HG02798 (cell line): ENCODE data around the gene GBGT1.

Experiments
- ATAC-seq: cut with Tn5 transposase; IDR thresholded peaks from one replicate; pipeline ENCODE4 v1.9.1; 2021; ENCODE audit warnings: mild to moderate bottlenecking; ENCODE audit not compliant: unreplicated experiment, poor library complexity

GBGT1 gene

DNA sequence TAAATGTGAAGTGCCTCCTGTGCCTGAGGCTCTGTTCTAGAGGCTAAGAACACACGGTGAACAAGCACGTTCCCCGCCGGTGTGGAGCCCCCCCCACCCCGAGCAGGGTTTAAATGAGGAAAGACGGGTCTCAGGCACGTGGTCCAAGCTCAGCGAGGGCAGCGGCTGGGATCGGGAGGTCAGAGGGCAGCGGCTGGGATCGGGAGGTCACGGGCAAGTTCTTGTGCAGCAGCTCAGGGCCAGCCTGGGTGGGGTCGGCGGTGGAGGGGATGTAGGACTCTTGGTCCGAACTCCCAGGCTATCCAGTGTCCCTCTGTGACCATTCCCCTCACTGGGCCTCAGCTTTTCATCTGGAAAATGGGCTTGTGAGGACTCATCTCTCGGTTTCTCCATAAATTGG, 2.7 kb upstream of the GBGT1 start:
- ATAC-seq: no peak

DNA sequence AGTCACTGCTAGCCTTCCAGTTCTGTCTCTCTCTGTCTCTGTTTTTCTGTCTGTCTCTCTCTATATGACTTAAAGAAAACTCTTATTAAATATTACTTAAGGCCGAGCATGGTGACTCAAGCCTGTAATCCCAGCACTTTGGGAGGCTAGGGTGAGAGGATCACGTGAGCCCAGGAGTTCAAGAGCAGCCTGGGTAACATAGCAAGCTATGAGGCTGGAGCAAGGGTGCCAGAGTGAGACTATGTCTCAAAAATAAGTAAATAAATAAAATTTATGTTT, 1.7 kb upstream of the GBGT1 start:
- ATAC-seq: no peak

DNA sequence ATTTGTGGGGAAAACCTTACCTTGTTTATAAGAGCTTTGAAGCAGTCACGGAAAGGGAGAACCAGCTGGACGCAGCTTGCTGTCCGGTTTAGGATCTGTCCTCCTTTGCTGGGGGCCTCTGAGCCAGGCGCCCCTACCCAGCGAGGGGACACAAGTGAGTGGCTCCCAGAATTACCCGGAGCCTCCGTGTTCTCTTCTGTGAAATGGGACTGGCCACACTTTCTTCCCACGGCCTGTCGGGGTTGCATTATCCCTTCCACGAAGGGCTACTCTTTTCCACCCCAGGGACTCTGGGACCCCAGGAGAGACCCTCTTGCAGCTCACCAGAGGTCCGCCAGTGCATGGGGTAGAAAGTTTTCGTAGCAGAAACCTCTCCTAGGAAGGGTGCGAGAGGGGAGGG, 477 bp upstream of the GBGT1 start:
- no peak for ATAC-seq

DNA sequence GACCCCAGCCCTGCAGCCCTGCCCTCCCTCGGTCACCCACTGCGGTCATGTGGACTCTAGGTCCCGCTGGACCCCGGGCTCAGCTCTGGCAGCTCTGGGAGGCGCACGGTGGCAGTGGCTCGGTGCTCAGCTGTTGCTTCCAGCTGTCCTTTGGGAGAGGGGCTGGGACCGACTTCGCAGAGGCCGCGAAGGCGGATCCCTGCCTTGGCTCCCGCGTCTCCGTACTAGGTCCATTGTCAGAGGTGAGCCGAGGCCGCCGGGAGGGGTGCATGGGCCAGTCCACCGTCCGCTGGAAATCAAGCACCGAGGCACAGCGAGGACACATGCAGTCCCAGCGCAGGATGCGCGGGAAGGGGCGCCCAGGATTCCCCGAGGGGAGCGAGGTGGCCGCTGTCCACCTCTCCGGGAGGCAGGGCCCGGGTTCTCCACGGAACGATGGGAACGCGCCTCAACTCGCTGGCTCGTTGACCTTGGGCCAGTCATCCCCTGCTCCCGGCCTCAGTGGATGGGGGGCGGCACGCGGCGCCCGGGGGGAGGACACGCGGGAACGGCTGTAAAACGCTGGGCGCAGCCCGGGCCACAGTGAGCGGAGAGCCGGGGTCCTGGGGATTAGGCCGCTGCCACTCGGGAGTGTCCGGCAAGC, 732 bp downstream of the GBGT1 start:
- ATAC-seq: no peak

DNA sequence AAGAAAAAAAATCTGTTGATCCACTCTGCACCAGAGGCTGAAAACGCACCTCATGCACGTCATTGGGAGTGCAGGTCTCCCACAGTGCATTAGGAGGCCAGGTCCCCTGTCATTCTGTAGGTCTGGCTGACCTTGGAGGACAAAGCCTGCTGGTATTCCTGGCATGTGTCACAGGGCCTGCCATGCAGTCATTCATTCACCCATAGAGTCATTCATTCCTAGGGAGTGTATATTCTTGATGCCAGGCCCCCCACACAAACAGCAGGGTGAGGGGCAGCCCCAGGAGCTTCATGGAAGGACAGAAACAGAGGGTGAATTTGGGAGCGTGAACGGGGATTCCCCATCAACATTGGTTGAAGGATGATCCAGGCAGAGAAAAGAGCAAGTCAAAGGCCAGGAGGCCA, 2.2 kb downstream of the GBGT1 start:
- ATAC-seq: no peak

DNA sequence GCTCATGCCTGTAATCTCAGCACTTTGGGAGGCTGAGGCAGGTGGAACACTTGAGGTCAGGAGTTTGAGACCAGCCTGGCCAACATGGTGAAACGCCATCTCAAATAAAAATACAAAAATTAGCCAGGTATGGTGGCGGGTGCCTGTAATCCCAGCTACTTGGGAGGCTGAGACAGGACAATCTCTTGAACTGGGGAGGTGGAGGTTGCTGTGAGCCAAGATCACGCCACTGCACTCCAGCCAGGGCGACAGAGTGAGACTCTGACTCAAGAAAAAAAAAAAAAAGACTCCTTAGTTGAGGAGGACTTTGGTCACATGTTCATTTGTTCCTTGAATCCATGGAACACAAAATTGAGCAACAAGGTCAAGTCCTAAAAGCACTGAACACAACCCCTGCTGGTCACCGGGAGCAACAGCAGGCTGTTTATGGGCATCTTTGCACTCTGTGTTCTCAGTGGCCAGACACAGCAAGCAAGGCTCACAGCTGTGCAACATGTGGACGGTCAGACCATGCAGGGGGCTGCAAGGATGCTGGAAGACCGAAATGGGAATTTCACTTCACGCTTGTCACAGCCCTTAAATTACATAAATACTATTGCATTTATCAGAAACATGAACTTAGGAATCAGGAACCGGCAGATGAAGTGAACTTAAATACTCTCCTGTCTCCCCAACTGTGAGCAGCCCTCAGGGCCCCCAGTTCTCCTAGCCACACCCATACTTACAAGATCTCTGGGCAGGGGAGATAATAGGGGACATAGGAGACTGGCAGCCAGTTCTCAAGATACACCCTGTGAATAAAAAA, 2.8 kb downstream of the GBGT1 start:
- ATAC-seq: peak; percentile 49

DNA sequence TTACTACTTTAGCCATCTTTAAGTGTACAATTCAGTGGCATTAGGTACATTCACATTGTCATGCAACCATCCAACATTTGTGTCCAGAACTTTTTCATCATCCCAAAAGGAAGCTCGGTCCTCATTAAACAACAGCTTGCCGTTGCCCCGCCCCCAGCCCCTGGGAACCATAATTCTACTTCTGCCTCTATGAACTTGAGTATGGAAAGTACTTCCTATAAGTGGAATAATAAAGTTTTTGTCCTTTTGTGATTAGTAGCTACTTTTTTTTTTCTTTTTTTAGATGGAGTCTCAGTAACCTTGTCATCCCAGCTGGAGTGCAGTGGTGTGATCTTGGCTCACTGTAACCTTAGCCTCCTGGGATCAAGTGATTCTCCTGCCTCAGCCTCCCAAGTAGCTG, 5.0 kb downstream of the GBGT1 start:
- no peak for ATAC-seq

DNA sequence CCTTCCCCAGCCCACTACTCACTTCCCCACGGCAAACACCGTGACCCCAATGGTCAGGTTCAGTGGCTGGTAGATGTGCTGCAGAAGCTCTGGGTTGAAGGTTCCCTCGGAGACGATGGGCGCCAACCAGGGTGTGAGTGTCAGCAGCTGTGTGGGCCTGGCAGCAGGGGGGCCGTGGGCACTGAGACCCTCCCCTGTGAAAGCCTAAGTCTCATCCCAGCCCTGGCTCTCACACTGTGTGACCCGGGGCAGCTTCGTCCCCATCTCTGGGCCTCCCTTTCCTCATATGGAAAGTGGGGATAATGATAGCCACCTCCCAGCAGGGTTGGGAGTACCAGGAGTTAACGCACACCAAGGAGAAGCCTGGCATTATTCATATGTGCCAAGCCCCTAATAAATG, 8.6 kb downstream of the GBGT1 start:
- no peak for ATAC-seq

DNA sequence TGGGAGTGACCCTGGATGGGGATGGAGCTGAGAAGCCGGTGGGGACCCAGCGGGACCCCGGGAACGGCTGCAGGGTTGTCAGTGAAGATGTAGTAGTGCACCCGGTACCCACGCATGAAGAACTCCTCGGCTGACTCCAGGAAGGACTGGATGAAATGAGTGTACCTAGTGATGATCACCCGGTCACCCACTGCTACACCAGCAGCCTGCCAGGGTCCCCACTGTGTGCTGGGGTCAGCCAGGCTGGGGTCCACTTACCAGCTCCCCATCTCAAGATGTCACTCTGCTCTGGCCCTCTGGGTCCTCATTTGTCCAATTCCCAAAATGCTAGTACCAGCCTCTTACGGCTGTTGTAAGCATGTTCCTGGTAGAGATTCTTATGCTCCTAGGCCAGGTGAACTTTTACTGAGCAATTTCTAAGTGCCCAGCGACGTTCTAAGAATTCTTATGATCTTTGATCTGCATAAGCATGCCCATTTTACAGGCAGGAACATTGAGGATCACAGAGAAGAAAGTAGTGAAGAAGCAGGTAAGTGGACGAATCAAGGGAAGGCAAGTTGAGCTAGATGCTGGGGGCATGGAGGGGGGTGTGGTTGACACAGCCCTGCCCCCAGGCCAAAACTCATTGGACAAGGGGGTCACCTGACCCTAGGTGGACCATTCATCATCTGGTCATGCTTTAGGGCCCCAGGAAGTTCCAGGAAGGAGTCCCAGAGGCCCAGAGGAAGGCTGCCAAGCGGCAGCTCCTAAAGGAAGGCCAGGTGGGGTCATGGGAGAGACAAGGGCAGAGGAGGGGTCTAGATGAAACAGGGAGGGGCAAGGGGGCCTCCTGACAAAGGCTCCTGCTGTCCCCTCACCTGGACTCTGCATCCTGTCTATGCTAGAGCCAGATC, 9.4 kb downstream of the GBGT1 start:
- no peak for ATAC-seq

DNA sequence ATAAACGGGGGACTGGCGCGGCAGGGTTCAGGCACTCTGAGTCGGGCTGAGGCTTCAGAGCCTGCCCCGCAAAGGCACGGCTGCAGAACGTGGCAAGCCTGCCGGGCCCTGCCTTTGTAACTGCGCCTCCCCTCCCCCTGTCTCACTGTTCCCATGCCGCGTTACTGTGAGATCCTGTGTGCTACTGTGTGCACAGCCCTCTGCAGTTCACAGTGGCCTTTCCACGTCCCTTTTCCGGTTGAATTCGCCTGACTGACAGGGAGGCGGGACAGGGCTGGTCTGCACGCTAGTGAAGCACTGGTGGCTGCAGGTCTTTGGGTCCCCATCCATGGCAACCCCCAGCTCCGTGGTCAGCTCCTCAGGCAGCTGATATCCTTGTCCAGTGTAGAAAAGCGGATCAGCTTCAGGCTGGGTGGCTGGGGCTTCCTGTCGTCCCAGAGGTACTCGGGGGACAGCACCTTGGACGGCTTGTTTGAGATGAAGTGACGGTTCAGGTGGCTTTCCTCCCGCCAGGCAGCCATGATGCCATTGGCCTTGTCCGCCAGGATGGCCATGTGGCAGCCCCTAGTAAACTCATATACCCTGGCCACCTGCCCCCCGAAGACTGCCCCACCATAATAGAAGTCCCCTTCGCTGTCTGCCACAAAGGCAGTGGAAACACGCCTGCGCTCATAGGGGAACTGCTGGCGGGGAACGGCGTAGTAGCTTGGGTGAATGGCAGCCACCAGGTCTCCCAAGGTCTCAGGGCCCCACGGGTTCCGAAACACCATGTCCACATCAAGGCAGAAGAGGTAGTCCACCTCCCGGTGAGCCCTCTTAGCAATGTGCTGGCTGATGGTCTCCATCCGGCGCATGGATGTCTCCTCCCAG, 10.3 kb downstream of the GBGT1 start:
- no peak for ATAC-seq

DNA sequence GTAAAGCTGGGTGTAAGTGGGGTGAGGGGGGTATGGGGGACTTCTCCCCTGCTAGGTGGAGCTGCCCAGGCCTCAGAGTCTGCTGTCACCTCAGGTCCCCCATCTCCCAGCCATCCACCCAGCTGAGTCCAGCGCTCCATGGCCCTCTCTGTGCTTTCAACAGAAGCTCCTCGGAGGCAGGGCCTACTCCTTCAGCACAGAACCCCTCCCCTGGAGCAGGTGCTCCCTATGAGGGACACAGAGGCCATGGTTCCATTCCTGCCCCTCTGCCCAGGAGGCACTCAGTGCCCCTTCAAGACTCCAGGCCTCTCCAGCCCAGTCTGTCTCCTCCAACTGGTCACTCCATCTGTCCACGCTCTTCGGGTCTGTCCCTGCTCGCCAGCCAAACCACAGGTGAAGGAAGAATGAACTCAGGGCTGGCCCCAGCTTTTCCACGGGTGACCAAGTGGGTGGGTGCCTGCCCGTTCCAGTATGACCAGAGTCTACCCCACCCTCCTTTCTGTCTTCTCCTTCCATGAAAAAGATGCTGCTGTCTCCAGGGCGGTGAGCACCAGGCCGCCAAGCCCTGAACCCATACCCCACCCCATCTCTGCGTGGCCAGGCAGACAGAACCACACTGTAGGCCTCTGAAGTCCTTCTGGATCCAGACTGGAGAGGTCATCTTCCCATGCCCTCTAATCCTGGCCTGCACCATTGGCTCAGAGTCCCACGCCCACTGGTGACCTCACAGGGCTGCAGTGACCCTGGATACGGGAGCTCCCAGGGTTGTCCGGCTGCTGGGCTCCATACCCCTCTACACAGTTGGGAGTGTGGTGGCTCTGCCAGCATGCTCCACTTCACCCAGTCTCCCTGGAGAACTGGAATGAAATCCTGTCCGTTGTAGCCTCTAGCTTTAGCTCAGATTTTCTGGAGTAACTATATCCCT, 11.9 kb downstream of the GBGT1 start:
- no peak for ATAC-seq

DNA sequence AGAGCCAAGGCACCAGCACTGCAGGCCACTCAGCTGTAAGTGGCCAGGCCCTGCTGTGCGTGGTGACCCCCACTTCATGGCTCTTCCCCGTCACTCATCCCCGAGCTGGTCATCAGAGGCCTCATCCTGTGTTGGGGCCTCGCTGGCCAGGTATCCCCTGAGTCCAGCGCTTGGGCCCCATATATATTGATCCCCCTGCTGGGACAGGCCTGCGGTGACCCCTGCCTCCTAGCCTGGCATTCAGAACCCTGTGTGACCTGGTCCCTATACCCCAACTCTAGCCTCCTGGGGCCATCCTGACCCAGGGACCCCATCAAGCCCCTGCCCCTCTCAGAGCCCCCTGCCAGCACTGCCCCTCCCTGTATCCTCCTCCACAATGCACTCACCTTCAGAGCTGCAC, 12.7 kb downstream of the GBGT1 start:
- no peak for ATAC-seq

DNA sequence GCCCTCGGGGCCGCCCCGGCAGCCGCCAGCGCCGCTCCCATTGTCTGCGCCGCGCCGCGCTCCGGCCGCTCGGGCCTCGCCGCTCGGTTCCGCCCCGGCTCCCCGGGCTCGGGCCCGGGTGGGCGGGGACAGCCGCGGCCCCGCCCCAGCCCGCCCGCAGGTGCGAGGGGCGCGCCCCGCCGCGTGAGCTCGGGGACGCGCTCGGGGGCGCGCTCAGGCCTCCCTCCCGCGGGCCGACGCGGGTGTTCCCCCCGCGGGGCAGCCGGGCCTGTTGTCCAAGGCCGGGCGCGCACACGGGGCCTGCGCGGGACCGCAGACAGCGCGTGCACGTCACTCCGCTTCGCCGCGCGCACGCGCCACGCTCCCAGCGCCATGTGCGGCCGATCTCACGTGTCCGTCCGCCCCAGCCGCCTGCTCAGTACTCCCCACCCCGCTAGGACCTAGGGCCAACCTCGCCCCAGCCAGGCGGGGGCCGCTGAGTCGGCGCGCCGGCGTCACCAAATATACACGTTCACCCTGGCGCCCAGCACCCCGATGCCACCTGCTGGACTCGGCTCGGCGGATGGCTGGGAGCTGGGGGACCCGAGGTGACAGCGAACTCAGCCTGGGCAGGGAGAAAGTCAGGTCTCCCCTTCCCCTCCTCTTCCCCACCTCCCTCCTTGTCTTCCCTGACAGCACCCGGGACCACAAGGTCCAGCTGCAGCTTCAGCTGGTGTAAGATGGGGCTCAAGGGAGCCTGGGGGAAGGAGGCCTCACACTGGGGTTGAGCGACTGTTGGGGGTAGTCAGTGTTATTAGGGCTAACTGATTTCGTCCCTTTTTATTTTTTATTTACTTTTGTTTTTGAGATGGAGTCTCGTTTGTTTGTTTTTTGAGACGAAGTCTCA, 14.3 kb downstream of the GBGT1 start:
- peak; percentile 75 for ATAC-seq

DNA sequence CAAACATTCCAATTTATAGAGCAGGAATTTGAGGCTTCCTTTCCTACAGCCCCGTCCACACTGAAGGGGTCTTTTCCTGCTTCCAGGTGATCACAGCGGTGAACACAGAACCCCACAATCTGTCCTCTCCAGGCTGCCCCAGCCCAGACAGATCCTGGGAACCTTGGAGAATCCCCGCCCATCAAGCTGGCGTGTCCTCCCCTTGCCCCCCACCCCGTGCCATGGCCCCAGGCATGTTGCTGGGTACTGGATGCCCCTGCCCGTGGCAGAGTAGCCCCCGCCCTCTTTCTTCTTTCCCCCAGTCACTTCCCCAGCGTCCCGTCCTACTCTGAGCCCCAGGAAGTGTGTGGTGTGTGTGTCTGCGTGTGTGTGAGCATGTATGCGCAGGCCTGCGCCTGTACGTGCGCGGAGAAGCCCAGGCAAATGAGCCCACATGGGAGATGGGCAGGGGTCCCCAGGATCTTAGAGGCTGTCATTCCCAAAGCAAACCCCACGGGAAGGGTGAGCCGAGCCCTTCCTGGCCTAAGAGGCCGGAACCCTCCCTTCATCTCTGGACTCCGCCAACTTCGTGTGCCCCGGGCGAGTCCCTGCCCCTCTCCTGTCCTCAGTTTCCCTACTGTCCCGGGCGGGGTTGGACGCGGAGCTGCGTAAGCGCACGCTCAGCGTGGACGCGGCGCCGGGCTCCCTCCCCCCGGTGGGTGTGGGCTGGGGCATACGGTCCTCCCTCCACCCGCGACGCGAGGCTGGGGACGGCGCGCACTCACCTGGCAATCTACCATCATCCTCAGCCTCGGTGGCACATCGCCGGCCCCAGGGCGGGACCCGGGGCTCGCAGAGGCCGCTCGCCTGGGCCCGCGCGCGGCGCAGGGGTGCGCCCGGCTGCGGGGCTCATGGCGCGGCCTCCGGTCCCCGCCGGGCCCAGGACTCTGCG, 15.2 kb downstream of the GBGT1 start:
- no peak for ATAC-seq

DNA sequence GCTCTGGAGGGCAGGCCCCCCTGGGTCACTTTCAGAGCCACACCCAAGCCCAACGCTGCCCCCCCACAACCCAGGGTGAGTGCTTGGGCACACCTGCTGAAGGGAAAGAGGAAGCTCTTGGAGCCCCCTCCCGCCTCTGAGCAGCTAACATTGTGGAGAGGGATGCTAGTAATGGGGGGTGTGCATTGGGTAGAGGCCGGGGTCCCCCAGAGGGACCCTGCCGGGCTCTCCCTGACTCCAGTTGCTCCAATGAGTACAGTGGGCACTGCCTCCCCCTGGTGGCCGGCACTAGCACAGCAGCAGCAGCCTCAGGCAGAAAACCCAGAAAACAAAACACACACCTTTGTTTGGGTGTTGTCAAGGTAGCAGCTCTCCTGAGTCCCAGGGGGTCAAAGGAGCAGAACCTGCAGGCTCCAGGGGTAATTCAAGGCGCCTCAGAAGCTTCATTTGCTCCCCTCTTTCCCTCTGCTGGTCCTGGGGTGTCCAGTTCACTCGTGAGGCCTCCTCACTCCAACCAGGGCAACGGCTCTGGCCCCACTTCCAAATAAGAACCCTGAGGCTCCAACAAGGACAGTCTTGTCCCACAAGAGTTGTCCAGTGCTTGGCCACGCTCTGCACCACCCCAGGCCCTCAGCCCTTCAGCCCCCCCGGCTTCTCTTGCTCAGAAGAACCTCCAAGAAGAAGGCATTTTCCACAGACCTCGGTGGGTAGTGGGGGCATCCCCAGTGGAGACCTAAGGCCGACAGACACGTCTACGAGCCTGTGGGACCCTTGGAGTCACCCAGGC, 16.1 kb downstream of the GBGT1 start:
- ATAC-seq: no peak

DNA sequence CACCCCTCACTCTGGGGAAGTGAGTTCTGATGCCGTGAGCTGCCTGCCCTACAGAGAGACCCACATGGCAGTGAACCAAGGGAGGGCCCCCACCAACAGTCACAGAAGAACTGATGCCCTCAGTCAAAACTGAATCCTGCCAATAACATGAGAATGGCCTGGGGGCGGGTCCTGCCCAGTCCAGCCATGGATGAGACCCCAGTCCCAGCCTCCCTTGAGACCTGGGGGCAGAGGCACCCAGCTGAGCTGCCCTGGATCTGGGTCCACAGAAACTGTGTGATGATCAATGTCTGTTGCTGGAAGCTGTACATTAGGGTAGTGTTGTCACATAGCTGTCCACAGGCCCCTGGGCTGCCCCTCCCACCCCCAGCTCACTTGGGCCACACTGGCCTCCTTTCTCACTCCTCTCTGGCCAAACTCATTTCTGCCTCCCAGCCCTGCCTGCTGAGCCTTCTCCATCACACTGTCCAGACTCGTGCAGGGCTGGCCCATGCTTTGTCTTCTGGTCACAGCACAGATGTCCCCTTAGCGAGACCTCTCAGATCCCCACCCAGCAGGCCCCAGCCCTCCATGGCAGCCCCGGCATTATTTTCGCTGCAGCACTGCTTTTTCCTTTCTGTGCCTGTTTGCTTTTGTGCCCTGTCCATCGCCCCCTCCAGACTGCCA, 16.8 kb downstream of the GBGT1 start:
- ATAC-seq: no peak
